ENCODE results near the gene SORCS1. TPM values are rescaled to one million over a fixed set of nuclear protein-coding genes. Genes with fewer than 3 reads are reported as not detected.

Gene SORCS1
- total and polyA plus RNA-seq, 8 donors, result 0.46 to 2.6 (median 1.6) TPM

GRCh38 chr10:106636766-106637491, 527.6 kb downstream of the SORCS1 start:
- ATAC-seq (no peak), FAIRE-seq (no peak), DNase-seq (no peak)
- no peaks in the 10 kb centered on the region for H3K9me3 ChIP-seq
- no peak overlapping the region for H3K4me3 ChIP-seq
- intact Hi-C loops (cut with DNase I), result no loop called here
- WGBS, 2 donors, result 54 to 71% methylated on average over 4 of the region's 4 CpGs
- no peak overlapping the region for H3K27ac ChIP-seq
- no peaks in the 10 kb centered on the region for H3K27me3 ChIP-seq
- no peak for TF ChIP-seq CTCF (IDR thresholded peaks at IDR 0.05)
- H3K36me3 ChIP-seq, result no peaks in the 10 kb centered on the region
- no peaks in the 10 kb centered on the region for H3K4me1 ChIP-seq

DNA sequence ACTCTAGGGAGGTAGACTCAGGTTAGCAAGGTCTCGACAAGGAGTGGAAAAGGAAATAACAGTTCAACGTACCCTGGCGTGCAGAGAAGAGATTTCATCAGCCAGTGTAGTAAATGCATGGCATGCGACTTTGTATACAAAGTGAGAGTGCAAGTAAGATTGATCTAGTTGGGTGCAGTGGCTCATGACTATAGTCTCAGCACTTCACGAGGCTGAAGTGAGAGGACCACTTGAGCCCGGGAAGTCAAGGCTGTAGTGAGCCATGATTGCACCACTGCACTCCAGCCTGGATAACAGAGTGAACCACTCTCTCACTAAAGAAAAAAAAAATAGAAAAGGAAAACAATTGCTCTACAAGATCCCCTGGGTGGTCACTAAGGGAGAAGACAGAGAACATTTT, 528.6 kb downstream of the SORCS1 start:
- no peak overlapping the region for H3K4me3 ChIP-seq
- WGBS, 2 donors, result 65 to 82% methylated on average over 6 of the region's 6 CpGs

GRCh38 chr10:106631016-106631702, 533.3 kb downstream of the SORCS1 start:
- H3K27me3 ChIP-seq, result no peaks in the 10 kb centered on the region
- WGBS, 2 donors, result 60 to 61% methylated on average over 3 of the region's 3 CpGs
- FAIRE-seq, result no peak

More for the DNA sequence above, 528.6 kb downstream of the SORCS1 start:
- Histone ChIP-seq H3K27ac (no peak overlapping the region), H3K9me3 (no peaks in the 10 kb centered on the region), H3K4me1 (no peaks in the 10 kb centered on the region), H3K27me3 (no peaks in the 10 kb centered on the region), H3K36me3 (no peaks in the 10 kb centered on the region)
- no peak for TF ChIP-seq CTCF (IDR thresholded peaks at IDR 0.05)
- DNase-seq (no peak), ATAC-seq (no peak), FAIRE-seq (no peak)
- intact Hi-C loops (cut with DNase I), result no loop called here

GRCh38 chr10:106626371-106626770, 538.1 kb downstream of the SORCS1 start:
- DNase-seq (no peak), FAIRE-seq (no peak), ATAC-seq (no peak)
- 55 to 63% methylated on average over 2 of the region's 2 CpGs for WGBS, 2 donors
- Histone ChIP-seq H3K9me3 (no peaks in the 10 kb centered on the region), H3K4me3 (no peak overlapping the region), H3K27ac (no peak overlapping the region), H3K4me1 (no peaks in the 10 kb centered on the region), H3K36me3 (no peaks in the 10 kb centered on the region), H3K27me3 (no peaks in the 10 kb centered on the region)
- intact Hi-C loops (cut with DNase I), result loop anchor here in 1 of 3 donors (10.0 kb wide), 1 partner anchor 1188 kb away; no protein-coding TSS in a partner anchor
- TF ChIP-seq CTCF (IDR thresholded peaks at IDR 0.05), result no peak

More at GRCh38 chr10:106631016-106631702, 533.3 kb downstream of the SORCS1 start:
- H3K4me1 ChIP-seq, result no peaks in the 10 kb centered on the region
- TF ChIP-seq CTCF (IDR thresholded peaks at IDR 0.05), result no peak
- DNase-seq, result no peak
- H3K27ac ChIP-seq, result no peak overlapping the region
- H3K36me3 ChIP-seq, result no peaks in the 10 kb centered on the region
- no peaks in the 10 kb centered on the region for H3K9me3 ChIP-seq
- H3K4me3 ChIP-seq, result no peak overlapping the region
- ATAC-seq, result no peak
- intact Hi-C loops (cut with DNase I), result no loop called here

DNA sequence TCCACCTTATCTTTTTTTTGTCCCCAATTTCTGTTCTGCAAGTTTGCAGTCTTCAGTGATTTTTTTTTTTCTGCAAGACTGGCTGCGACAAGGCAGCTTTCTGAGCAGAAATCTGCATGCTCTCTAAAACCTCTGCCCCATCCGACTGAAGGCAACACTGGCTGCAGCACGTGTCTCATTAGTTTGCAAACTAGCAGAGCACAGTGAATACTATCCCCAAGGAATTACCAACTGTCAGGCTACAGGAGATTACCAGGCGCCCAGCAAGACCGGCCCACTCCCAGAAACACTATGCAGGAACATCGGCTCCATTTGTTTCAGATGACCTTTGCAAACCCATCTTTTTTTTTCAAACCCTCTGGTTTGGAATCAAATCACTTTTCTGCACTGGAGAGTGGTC, 538.8 kb downstream of the SORCS1 start:
- H3K36me3 ChIP-seq, result no peaks in the 10 kb centered on the region
- no peak overlapping the region for H3K27ac ChIP-seq
- no peak overlapping the region for H3K4me3 ChIP-seq
- FAIRE-seq (no peak), ATAC-seq (no peak), DNase-seq (no peak)
- WGBS, 2 donors, result 53 to 63% methylated on average over 6 of the region's 6 CpGs
- no peaks in the 10 kb centered on the region for H3K27me3 ChIP-seq
- TF ChIP-seq CTCF (IDR thresholded peaks at IDR 0.05), result no peak
- intact Hi-C loops (cut with DNase I), result loop anchor here in 1 of 3 donors (10.0 kb wide), 1 partner anchor 1189 kb away; no protein-coding TSS in a partner anchor
- H3K4me1 ChIP-seq, result no peaks in the 10 kb centered on the region
- H3K9me3 ChIP-seq, result no peaks in the 10 kb centered on the region

Measured in pancreas (tissue), 10 donors.